HUDEP-2 (cell line): Measurements from ENCODE around the gene TIGD1.
A peak's percentile ranks its signal among the peaks of the same experiment; 100 is the strongest.

Source experiments
- DNase-seq, 76 experiments: peaks; one replicate each; lab custom pipeline; 2025; ENCODE audit not compliant: unreplicated experiment in 76 of 76; lab: John Stamatoyannopoulos, UW

TIGD1 gene

GRCh38 chr2:232550354-232551249, at the start of gene TIGD1, which contains the start of gene EIF4E2:
Gene TIGD1, minus strand, starts transcription at chr2:232550557. Its CDS starts 675 bp downstream, at chr2:232549882.
Gene EIF4E2, plus strand, starts transcription at chr2:232550689. Its CDS starts 36 bp downstream, at chr2:232550725.
- peak; percentile 15 to 94 (median 84) for DNase-seq

- DNase-seq = no peak
These were observed 47.9 kb upstream of the TIGD1 start for GRCh38 chr2:232598293-232598692.

- DNase-seq = no peak
These were observed 47.2 kb upstream of the TIGD1 start for GRCh38 chr2:232597362-232598079.

GRCh38 chr2:232593982-232594381, 43.6 kb upstream of the TIGD1 start:
- DNase-seq = no peak

- no peak for DNase-seq
These were observed 42.5 kb upstream of the TIGD1 start for GRCh38 chr2:232592772-232593395.

GRCh38 chr2:232588680-232589585, 38.6 kb upstream of the TIGD1 start:
- no peak for DNase-seq

GRCh38 chr2:232588031-232588430, 37.7 kb upstream of the TIGD1 start:
- no peak for DNase-seq

- DNase-seq = no peak
These were observed 37.2 kb upstream of the TIGD1 start for GRCh38 chr2:232587512-232587911.

- no peak for DNase-seq
These were observed 36.7 kb upstream of the TIGD1 start for GRCh38 chr2:232586943-232587505.

- DNase-seq = no peak
These were observed 33.9 kb upstream of the TIGD1 start for GRCh38 chr2:232584238-232584637.

- DNase-seq = no peak
These were observed 31.4 kb upstream of the TIGD1 start for GRCh38 chr2:232581725-232582124.

- no peak for DNase-seq
These were observed 30.3 kb upstream of the TIGD1 start for GRCh38 chr2:232580648-232580981.

GRCh38 chr2:232578626-232579025, 28.3 kb upstream of the TIGD1 start:
- no peak for DNase-seq

GRCh38 chr2:232577841-232578240, 27.5 kb upstream of the TIGD1 start:
- no peak for DNase-seq

GRCh38 chr2:232576995-232577394, 26.6 kb upstream of the TIGD1 start:
- no peak for DNase-seq

- no peak for DNase-seq
These were observed 25.0 kb upstream of the TIGD1 start for GRCh38 chr2:232575404-232575746.

GRCh38 chr2:232574674-232575403, 24.5 kb upstream of the TIGD1 start:
- DNase-seq = no peak

GRCh38 chr2:232573771-232574435, 23.5 kb upstream of the TIGD1 start:
- DNase-seq = no peak

- no peak for DNase-seq
These were observed 22.7 kb upstream of the TIGD1 start for GRCh38 chr2:232573042-232573441.
